DOHH2 (cell line): ENCODE data around the gene FAM53A.

ENCODE experiments used
- H3F3A ChIP-seq: fragments of 200-600 bp; sonication (generic), shearing (Covaris generic); 2 replicates; pipeline ENCODE4 v1.6.0; 2016; ENCODE audit warnings: antibody characterized with exemption, mild to moderate bottlenecking; ENCODE audit not compliant: control insufficient read depth, insufficient read depth
- H3K27ac ChIP-seq: fragments of 200-600 bp; sonication (generic); 2 replicates; pipeline ENCODE4 v1.5.1; 2014; ENCODE audit warnings: low read depth, mild to moderate bottlenecking, low read length, moderate library complexity
- H3K27me3 ChIP-seq: fragments of 200-600 bp; sonication (generic); 2 replicates; pipeline ENCODE4 v1.6.1; 2014; ENCODE audit warnings: mild to moderate bottlenecking, low read length, mixed read lengths; ENCODE audit not compliant: control insufficient read depth
- H3K36me3 ChIP-seq: fragments of 200-600 bp; sonication (generic); 2 replicates; pipeline ENCODE4 v1.6.1; 2014; ENCODE audit warnings: mild to moderate bottlenecking, low read length, moderate library complexity, mixed read lengths; ENCODE audit not compliant: control insufficient read depth
- H3K4me1 ChIP-seq: fragments of 200-600 bp; sonication (generic); 2 replicates; pipeline ENCODE4 v1.6.1; 2014; ENCODE audit warnings: mild to moderate bottlenecking, low read length, mixed read lengths; ENCODE audit not compliant: control insufficient read depth
- H3K4me2 ChIP-seq: fragments of 200-600 bp; sonication (generic); 2 replicates; pipeline ENCODE4 v1.6.0; 2014; ENCODE audit warnings: mild to moderate bottlenecking, low read length, moderate library complexity
- H3K4me3 ChIP-seq: fragments of 200-600 bp; sonication (generic); 2 replicates; pipeline ENCODE4 v1.5.1; 2014; ENCODE audit warnings: mild to moderate bottlenecking, low read length, mixed read lengths
- H3K79me2 ChIP-seq: fragments of 200-600 bp; sonication (generic); 2 replicates; pipeline ENCODE4 v1.6.1; 2014; ENCODE audit warnings: mild to moderate bottlenecking, low read length, mixed read lengths; ENCODE audit not compliant: control insufficient read depth
- H3K9me2 ChIP-seq: fragments of 200-600 bp; sonication (generic); replicated peaks from 2 replicates; pipeline ENCODE4 v1.6.1; 2014; ENCODE audit warnings: mild to moderate bottlenecking, low read length, mixed read lengths; ENCODE audit not compliant: control insufficient read depth
- H3K9me3 ChIP-seq: fragments of 200-600 bp; sonication (generic); 2 replicates; pipeline ENCODE4 v1.6.1; 2014; ENCODE audit warnings: antibody characterized with exemption, low read length, mixed read lengths; ENCODE audit not compliant: control insufficient read depth, insufficient read depth
- H4K20me1 ChIP-seq: fragments of 200-600 bp; sonication (generic); 2 replicates; pipeline ENCODE4 v1.6.0; 2014; ENCODE audit warnings: low read depth, mild to moderate bottlenecking, antibody characterized with exemption, low read length, moderate library complexity; ENCODE audit not compliant: control insufficient read depth, insufficient read depth
- EZH2phosphoT487 ChIP-seq: fragments of 200-600 bp; sonication (generic); IDR thresholded peaks from 2 replicates; pipeline ENCODE4 v1.6.1; 2017; ENCODE audit warnings: borderline replicate concordance, mild to moderate bottlenecking, antibody characterized with exemption, low read length, moderate library complexity, mixed read lengths
- TF ChIP-seq, protein P1 (sequence below): fragments of 200-600 bp; sonication (generic); IDR thresholded peaks from one replicate; pipeline ENCODE4 v1.5.1; 2014; ENCODE audit warnings: antibody characterized with exemption, mild to moderate bottlenecking, low read depth, low read length; ENCODE audit not compliant: poor library complexity, severe bottlenecking

FAM53A gene

DNA sequence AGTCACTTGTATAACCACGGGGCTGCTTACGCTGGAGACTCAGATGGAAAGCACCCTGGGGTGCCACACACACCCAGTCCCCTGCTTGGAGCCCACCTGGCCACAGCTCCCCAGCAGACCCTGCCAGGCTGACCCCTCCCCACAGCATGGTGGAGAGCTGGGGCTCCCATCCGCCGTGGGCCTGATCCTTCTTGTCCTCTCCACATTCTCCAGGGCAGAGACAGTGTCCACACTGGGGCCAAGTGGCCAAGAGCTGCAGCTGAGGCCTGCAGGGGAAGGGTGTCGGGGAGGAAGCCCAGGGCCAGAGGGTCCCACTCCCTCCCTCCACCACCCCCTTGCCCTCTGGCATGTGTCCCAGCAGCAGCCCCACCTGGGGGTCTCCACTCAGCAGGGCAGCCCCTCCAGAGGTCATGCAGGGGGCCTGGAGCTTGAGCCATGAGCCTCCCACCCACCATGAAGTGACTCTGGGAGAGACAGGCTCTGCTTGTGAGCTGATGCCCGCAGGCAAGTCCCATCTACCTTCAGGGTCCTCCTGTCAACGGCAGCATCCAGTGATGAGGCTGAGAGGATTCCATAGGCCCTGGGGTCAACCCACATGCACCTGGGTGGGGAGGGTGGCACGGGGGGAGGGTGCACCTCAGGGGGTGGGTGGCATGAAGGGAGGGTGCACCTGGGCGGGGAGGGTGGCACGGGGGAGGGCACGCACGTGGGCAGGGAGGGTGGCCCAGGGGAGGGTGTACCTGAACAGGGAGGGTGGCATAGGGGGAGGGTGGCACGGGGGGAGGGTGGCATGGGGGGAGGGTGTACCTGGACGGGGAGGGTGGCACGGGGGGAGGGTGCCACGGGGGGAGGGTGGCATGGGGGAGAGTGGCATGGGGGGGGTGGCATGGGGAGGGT, 56.4 kb downstream of the FAM53A start:
- Histone ChIP-seq H3K27me3 (no peaks in the 10 kb centered on the region), H3K27ac (no peak overlapping the region), H3K4me2 (no peak overlapping the region), H4K20me1 (no peaks in the 10 kb centered on the region), H3K9me2 (no peaks in the 10 kb centered on the region), H3K4me3 (no peak overlapping the region), H3K4me1 (no peaks in the 10 kb centered on the region), H3K9me3 (peaks cover 41% of the 10 kb centered on the region; the same call in 1 of the 2 replicates), H3K36me3 (no peaks in the 10 kb centered on the region), H3K79me2 (no peaks in the 10 kb centered on the region), H3F3A (no peaks in the 10 kb centered on the region)
- TF ChIP-seq, protein P1, sequence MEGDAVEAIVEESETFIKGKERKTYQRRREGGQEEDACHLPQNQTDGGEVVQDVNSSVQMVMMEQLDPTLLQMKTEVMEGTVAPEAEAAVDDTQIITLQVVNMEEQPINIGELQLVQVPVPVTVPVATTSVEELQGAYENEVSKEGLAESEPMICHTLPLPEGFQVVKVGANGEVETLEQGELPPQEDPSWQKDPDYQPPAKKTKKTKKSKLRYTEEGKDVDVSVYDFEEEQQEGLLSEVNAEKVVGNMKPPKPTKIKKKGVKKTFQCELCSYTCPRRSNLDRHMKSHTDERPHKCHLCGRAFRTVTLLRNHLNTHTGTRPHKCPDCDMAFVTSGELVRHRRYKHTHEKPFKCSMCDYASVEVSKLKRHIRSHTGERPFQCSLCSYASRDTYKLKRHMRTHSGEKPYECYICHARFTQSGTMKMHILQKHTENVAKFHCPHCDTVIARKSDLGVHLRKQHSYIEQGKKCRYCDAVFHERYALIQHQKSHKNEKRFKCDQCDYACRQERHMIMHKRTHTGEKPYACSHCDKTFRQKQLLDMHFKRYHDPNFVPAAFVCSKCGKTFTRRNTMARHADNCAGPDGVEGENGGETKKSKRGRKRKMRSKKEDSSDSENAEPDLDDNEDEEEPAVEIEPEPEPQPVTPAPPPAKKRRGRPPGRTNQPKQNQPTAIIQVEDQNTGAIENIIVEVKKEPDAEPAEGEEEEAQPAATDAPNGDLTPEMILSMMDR, result no peak
- TF ChIP-seq EZH2phosphoT487, result no peak

DNA sequence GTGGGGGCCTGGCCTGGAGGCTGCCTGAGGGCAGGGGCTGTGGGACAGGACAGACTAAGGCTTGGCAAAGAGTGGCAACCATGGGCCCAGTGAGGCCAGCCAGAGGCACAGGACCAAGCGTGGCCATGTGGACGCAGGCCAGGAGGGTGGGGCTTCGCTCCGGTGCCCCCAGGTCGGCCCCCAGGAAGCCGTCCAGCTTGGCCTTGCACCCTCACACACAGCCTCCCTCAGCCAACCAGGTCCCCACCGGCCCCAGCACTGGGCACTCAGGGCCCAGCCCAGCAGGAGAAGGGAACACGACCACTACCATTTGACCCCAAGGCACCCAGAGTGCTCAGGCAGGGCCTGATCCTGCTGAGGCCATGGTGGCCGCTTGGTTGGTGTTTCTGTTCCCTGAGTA, 57.2 kb downstream of the FAM53A start:
- no peaks in the 10 kb centered on the region for H3F3A ChIP-seq
- no peak overlapping the region for H3K4me3 ChIP-seq
- no peaks in the 10 kb centered on the region for H3K27me3 ChIP-seq
- no peaks in the 10 kb centered on the region for H3K4me1 ChIP-seq
- H3K36me3 ChIP-seq, result no peaks in the 10 kb centered on the region
- H3K27ac ChIP-seq, result no peak overlapping the region
- peaks cover 44% of the 10 kb centered on the region; the same call in 1 of the 2 replicates for H3K9me3 ChIP-seq
- no peaks in the 10 kb centered on the region for H4K20me1 ChIP-seq
- H3K4me2 ChIP-seq, result no peak overlapping the region
- no peak for TF ChIP-seq EZH2phosphoT487
- TF ChIP-seq, protein P1, result no peak
- H3K9me2 ChIP-seq, result no peaks in the 10 kb centered on the region
- no peaks in the 10 kb centered on the region for H3K79me2 ChIP-seq

DNA sequence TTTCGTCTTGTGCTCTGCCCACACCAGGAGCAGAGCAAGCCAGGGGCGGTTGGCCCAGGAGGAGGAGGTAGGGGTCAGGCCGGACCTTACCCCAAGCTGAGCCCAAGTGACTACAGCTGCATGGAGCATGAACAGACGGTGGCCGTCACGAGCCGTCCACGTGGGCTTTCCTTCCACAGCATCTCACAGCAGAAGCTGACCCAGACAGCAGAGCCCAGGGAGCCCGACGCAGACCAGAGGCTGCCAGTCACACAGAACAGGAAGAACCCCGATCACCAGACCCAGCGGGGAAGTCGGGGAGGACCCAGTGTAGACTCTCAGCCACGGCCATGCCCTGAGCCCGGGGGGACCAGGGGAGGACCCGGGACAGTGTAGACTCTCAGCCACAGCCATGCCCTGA, 58.0 kb downstream of the FAM53A start:
- Histone ChIP-seq H3K4me2 (no peak overlapping the region), H3K27ac (no peak overlapping the region), H4K20me1 (no peaks in the 10 kb centered on the region), H3K9me2 (no peaks in the 10 kb centered on the region), H3K9me3 (peaks cover 45% of the 10 kb centered on the region; the same call in 1 of the 2 replicates), H3K27me3 (no peaks in the 10 kb centered on the region), H3F3A (no peaks in the 10 kb centered on the region), H3K4me1 (no peaks in the 10 kb centered on the region), H3K79me2 (no peaks in the 10 kb centered on the region), H3K36me3 (no peaks in the 10 kb centered on the region), H3K4me3 (no peak overlapping the region)
- TF ChIP-seq, protein P1, result no peak
- TF ChIP-seq EZH2phosphoT487, result no peak
